ENCODE data around the gene SPINK14.

Gene SPINK14

DNA sequence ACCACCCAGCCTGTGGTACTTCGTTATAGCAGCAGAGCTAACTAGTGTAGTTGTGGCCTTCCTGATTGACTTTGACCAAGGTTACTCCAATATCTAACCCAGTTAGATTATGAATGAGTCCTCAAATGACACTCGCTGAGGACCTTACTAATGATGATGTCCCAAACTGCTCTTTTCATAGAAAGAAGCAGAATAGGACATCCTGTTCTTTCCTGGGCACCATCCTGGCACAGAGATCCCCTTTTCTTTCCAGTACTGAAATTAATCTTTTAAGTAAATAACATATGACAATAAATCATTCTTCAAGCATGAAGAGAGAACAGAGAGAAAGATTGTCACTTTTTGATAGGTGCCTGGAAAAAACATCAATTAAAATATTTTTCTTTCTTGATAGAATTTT, 26.7 kb upstream of the SPINK14 start:
- TF ChIP-seq POLR2AphosphoS5 (IDR thresholded peaks at IDR 0.05; ENCODE audit: low read depth, low read length) (no peak), FOXP2 (optimal IDR thresholded peaks at IDR 0.05; ENCODE audit: borderline replicate concordance, extremely low read depth, extremely low read length, insufficient read depth) (no peak), TAF1 (IDR thresholded peaks at IDR 0.05; ENCODE audit: borderline replicate concordance, insufficient read depth, low read length) (no peak), SIN3A (IDR thresholded peaks at IDR 0.05; ENCODE audit: borderline replicate concordance, insufficient read depth, low read length) (no peak)
- TF ChIP-seq, protein P1, sequence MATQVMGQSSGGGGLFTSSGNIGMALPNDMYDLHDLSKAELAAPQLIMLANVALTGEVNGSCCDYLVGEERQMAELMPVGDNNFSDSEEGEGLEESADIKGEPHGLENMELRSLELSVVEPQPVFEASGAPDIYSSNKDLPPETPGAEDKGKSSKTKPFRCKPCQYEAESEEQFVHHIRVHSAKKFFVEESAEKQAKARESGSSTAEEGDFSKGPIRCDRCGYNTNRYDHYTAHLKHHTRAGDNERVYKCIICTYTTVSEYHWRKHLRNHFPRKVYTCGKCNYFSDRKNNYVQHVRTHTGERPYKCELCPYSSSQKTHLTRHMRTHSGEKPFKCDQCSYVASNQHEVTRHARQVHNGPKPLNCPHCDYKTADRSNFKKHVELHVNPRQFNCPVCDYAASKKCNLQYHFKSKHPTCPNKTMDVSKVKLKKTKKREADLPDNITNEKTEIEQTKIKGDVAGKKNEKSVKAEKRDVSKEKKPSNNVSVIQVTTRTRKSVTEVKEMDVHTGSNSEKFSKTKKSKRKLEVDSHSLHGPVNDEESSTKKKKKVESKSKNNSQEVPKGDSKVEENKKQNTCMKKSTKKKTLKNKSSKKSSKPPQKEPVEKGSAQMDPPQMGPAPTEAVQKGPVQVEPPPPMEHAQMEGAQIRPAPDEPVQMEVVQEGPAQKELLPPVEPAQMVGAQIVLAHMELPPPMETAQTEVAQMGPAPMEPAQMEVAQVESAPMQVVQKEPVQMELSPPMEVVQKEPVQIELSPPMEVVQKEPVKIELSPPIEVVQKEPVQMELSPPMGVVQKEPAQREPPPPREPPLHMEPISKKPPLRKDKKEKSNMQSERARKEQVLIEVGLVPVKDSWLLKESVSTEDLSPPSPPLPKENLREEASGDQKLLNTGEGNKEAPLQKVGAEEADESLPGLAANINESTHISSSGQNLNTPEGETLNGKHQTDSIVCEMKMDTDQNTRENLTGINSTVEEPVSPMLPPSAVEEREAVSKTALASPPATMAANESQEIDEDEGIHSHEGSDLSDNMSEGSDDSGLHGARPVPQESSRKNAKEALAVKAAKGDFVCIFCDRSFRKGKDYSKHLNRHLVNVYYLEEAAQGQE (IDR thresholded peaks at IDR 0.05; ENCODE audit: insufficient read depth in 1 of 2, low read depth in 2 of 2, low read length in 2 of 2) = no peak

DNA sequence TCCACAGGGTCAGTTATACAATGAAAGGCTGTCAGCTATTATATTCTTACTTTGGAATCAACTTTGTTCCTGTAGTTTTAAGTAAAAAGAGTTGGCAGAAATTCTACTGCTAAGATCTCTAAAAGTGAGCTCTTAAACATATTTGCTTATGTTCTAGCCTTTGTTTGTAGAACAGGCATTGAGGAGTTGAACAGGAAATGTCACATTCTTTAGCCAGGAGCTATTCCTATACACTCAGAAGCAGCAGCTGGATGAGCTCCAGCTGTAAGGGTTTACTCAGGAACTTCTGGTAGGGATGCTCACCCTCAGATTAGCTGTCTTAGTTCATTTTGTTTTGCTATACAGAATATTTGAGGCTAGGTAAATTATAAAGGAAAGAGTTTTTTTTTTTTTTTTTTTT, 22.4 kb upstream of the SPINK14 start:
- TF ChIP-seq POLR2AphosphoS5 (IDR thresholded peaks at IDR 0.05; ENCODE audit: low read depth, low read length) (no peak), FOXP2 (optimal IDR thresholded peaks at IDR 0.05; ENCODE audit: borderline replicate concordance, extremely low read depth, extremely low read length, insufficient read depth) (no peak), SIN3A (IDR thresholded peaks at IDR 0.05; ENCODE audit: borderline replicate concordance, insufficient read depth, low read length) (no peak), TAF1 (IDR thresholded peaks at IDR 0.05; ENCODE audit: borderline replicate concordance, insufficient read depth, low read length) (no peak)
- TF ChIP-seq, protein P1 (IDR thresholded peaks at IDR 0.05; ENCODE audit: insufficient read depth in 1 of 2, low read depth in 2 of 2, low read length in 2 of 2) = no peak

DNA sequence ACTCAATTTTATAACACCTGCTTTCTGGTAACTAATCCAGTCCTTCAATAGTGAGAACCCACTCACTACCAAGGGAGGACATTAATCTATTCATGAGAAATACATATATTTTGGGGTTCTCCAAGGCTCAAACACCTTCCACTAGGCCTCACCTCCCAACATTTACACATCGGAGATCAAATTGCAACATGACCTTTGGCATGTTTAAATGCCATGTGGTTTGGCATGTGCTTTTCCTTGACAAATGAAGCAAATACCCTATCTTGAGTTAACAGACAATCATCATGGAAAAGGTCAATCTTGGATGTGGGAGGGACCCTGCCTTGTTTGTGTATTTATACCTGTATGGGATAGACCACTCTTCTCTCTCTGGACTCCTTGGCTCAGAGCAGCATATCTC, 21.9 kb upstream of the SPINK14 start:
- TF ChIP-seq TAF1 (IDR thresholded peaks at IDR 0.05; ENCODE audit: borderline replicate concordance, insufficient read depth, low read length) (no peak), POLR2AphosphoS5 (IDR thresholded peaks at IDR 0.05; ENCODE audit: low read depth, low read length) (no peak), FOXP2 (optimal IDR thresholded peaks at IDR 0.05; ENCODE audit: borderline replicate concordance, extremely low read depth, extremely low read length, insufficient read depth) (no peak), SIN3A (IDR thresholded peaks at IDR 0.05; ENCODE audit: borderline replicate concordance, insufficient read depth, low read length) (no peak)
- TF ChIP-seq, protein P1 (IDR thresholded peaks at IDR 0.05; ENCODE audit: insufficient read depth in 1 of 2, low read depth in 2 of 2, low read length in 2 of 2) = no peak

DNA sequence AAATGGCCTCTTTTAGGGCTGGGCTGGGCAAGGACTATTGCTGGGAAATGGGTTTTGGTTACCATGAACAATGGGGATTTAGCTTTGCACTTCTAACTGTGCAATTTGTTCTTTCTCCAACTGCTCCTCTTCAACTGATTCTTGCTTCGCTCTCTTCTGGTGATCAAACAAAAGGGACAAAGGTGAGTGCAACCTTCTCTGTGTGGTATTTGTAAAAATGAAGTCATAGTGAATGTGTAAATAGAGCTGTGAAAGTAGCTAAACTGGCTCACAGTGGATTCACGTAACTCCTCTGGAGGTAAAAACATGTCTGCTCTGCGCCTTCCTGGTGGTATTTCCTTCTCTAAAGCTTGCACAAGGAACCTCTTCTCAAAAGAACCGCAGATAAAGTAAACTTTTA, 20.9 kb upstream of the SPINK14 start:
- TF ChIP-seq SIN3A (IDR thresholded peaks at IDR 0.05; ENCODE audit: borderline replicate concordance, insufficient read depth, low read length) (no peak), TAF1 (IDR thresholded peaks at IDR 0.05; ENCODE audit: borderline replicate concordance, insufficient read depth, low read length) (no peak), FOXP2 (optimal IDR thresholded peaks at IDR 0.05; ENCODE audit: borderline replicate concordance, extremely low read depth, extremely low read length, insufficient read depth) (no peak), POLR2AphosphoS5 (IDR thresholded peaks at IDR 0.05; ENCODE audit: low read depth, low read length) (no peak)
- TF ChIP-seq, protein P1 (IDR thresholded peaks at IDR 0.05; ENCODE audit: insufficient read depth in 1 of 2, low read depth in 2 of 2, low read length in 2 of 2) = no peak

DNA sequence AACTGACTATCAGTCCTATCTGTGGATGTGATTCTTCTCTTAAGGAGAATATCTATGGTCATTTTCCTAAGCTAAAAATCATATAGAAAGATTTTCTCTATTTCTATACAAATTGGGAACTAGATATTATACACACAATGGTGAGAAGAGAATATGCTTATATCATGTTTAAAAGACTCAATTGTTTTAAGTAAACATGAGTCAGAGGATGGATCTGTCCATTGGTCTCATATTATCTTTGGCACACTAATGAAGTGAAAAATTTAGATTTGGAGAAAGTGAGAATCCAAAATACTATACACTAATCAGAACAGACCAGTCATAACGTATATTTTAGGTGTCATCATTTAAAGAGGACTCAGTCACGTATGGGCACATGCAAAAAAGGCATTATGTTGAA, 16.5 kb upstream of the SPINK14 start:
- no peak for TF ChIP-seq SIN3A (IDR thresholded peaks at IDR 0.05; ENCODE audit: borderline replicate concordance, insufficient read depth, low read length)
- no peak for TF ChIP-seq POLR2AphosphoS5 (IDR thresholded peaks at IDR 0.05; ENCODE audit: low read depth, low read length)
- no peak for TF ChIP-seq TAF1 (IDR thresholded peaks at IDR 0.05; ENCODE audit: borderline replicate concordance, insufficient read depth, low read length)

Measured in PFSK-1 (cell line).